Stimulated activated CD4-positive, alpha-beta T cell treated with anti-CD3 and anti-CD28 coated beads, Interleukin-4, amount 100 ng/mL, for 48 hours (primary cell): ENCODE measurements around the gene GRK5.
"Not testable (repeated sequence)": the region's sequence is repeated elsewhere in the genome, so short reads cannot be mapped to it uniquely, and the experiment has no call there.

ENCODE experiments used
- DNase-seq, 2 donors: peaks; one replicate each; pipeline ENCODE4 v3.0.0-alpha.2; 2020; ENCODE audit warnings: low read depth in 2 of 2

GRK5 gene

DNA sequence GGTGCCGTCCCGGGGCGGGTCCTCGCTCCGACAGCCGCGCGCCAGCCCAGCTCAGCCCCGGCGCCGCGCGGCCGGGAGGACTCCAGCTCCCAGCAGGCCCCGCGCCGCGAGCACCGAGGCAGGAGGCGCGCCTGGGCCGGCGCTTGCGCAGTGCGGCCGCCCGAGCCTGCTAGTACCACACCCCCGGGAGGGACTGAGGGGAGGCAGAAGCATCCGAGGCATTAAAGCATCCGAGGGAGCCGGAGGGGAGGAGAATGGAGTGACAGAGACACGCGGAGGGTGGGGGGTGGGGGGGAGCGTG is at the start of gene GRK5:
GRK5 (plus strand) TSS at position 206 of the 301 bp plus-strand sequence. CDS start 347 bp downstream, outside the sequence.
- peak; percentile 84 to 90 for DNase-seq

GRCh38 chr10:119159332-119159731 is 48.0 kb upstream of the GRK5 start:
- no peak for DNase-seq

- no peak for DNase-seq
These were observed 45.5 kb upstream of the GRK5 start for GRCh38 chr10:119161680-119162451.

- no peak for DNase-seq
These were observed 44.8 kb upstream of the GRK5 start for GRCh38 chr10:119162452-119163092.

DNA sequence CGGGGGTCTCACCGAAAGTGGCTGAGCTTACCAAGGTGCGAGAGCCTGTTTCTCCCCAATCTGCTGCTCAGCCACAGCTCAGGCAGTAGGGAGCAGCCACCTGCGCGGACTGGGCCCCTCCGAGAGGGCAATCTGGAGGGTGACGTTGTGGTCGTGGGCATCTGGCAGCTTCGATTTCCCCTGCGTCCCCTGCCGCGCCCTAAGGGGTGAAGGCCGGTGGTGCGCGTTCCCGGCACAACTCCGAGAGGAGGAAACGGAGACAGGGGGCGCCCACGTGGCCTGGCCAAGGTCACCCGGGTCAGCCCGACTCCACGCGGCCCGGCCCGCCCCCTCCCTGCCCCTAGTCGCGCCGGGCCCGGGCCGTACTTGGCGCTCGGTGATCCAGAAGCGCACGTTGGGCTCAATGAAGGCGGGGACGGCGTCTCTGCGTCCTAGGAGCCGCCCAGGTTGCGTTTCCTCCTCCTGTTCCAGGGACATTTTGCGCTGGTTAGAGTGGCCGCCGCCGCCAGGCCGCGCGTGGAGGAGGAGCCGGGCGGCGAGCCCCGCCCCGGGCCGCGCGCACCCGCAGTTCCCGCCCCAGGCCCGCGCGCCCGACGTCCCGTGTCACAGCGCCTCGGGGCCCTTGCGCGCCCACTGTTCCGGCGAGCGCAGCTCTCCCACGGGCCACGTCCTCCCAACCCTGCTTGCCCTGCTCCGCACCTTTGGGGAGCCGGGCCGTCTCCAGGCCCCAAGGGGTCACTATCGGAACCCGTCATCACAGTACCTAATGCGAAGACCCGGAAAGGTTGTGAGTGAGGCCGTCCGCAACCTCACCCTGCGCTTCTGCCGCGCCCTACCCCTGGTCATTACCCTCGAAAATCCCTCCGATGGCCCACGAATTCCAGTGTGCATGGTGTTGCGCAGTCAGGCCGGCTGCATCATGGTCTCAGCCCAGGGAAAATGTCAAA is 41.9 kb upstream of the GRK5 start, which contains the start of gene SFXN4:
SFXN4 (minus strand) TSS at position 544 of the 947 bp plus-strand sequence; CDS start at position 477, 67 bp downstream.
- peak; percentile 67 to 73 for DNase-seq

DNA sequence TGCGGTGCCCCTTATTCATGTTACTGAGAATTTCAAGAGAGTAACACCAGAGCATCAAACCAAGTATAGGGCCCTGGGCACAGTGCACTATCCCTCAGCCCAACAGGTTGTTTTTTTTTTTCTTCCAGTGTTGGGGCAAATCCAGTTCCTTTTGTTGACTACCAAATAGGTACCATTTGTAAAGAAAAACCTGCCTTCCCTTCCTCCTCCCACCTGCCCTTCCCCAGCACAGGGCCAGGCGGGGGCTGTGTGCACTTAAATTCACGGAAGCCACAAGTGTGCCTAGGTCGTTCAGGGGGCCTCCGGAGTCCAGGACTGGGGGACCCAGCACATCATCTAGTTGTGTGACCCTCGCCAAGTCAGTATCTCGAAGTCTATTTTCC is 41.3 kb upstream of the GRK5 start:
- no peak for DNase-seq

DNA sequence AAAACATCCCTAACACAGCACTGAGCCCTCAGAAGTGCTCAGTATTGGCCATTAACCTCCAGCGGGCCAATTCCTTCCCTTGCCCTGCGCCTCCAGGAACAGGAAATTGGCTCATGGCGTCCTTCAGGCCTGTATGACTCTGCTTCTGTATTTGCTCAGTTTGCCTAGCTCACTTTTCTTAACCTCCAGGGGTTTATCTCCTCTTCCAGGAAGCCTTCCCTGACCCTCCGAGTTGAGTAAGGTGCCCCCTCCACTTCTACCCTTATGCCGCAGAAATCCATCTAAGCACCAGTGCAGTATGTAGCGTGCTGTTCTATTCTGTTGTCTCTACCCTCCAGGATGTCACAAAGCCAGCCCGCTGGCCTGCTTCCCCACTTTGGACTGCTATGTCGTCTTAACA is 40.8 kb upstream of the GRK5 start:
- DNase-seq = no peak

- no peak for DNase-seq
These were observed 40.3 kb upstream of the GRK5 start for GRCh38 chr10:119167041-119167440.

DNA sequence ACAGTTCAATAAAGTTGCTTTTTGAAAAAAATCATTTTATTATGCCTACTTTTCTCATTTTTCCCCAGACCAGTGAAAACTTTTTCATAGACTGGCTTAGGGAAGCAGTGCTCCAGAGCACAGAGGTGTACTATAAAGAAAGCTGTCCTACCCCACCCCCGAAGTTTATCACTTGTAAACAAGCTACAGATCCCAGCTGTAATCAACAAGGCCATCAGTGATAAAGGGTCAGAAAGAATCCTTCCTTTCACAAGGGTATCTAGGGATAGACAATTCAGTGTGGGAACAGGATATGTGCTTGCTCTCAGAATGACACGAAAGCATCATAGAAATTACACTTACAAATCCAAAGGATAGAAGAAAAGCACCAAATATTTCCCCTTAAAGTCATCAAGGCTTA is 33.3 kb upstream of the GRK5 start:
- DNase-seq = no peak

GRCh38 chr10:119176166-119176565 is 31.2 kb upstream of the GRK5 start:
- no peak for DNase-seq

GRCh38 chr10:119177708-119178371 is 29.5 kb upstream of the GRK5 start:
- DNase-seq = peak; percentile 28 to 33

- peak; percentile 94 to 97 for DNase-seq
These were observed 28.8 kb upstream of the GRK5 start, which contains the start of gene PRDX3 for GRCh38 chr10:119178372-119179119. Gene PRDX3 (minus strand): TSS chr10:119178812. CDS start chr10:119178790, 22 bp downstream.

DNA sequence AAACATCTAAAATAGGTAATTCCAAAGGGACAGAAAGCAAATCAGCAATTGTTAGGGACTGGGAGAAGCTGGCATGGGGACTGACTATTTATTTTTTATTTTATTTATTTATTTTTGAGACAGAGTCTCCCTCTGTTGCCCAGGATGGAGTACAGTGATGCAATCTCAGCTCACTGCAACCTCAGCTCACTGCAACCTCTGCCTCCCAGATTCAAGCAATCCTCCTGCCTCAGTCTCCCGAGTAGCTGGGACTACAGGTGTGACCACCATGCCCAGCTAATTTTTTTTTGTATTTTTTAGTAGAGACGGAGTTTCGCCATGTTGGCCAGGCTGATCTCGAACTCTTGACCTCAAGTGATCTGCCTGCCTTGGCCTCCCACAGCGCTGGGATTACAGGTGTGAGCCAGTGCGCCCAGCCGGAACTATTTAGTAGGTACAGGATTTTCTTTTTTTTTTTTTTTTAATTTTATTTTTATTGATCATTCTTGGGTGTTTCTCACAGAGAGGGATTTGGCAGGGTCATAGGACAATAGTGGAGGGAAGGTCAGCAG is 26.4 kb upstream of the GRK5 start:
- not testable (repeated sequence) for DNase-seq

- DNase-seq = no peak
These were observed 23.5 kb upstream of the GRK5 start for GRCh38 chr10:119183664-119184412.

GRCh38 chr10:119189811-119190282 is 17.5 kb upstream of the GRK5 start:
- DNase-seq = no peak

GRCh38 chr10:119190353-119190752 is 17.0 kb upstream of the GRK5 start:
- DNase-seq = no peak

DNA sequence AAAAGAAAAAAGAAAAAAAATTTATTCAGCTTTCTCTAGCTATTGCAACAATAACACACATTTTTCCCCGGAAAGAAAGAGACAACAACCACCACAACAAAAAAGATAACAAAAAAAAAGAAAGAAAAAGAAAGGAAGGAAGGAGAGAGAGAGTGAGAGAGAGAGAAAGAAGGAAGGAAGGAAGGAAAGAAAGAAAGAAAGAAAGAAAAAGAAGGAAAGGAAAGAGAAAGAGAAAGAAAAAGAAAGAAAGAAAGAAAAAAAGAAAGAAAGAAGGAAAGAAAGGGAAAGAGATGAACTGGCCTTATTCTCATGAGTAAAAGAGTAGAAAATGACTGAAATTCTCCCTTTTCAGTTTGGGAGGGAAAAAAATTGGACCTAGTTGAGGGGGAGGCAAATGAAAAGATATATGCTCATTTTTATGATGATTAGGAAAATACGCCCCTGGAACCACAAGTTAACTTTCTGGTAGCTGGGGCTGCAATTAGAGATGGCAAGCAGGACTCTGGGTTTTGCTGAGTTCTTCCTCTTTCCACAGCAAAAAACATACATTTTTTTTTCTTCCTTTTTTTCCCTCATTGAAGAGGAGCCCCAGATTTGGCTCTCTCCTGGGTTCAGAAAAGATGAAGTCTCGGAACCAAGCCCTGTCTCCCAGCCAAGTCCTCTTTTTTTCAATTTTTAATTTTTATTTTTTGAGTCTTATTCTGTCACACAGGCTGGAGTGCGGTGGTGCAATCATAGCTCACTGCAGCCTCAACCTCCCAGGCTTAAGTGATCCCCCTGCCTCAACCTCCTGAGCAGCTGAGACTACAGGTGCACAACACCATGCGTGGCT is 16.2 kb upstream of the GRK5 start:
- no peak for DNase-seq

GRCh38 chr10:119191881-119192280 is 15.5 kb upstream of the GRK5 start:
- DNase-seq = no peak

- no peak for DNase-seq
These were observed 9.4 kb upstream of the GRK5 start for GRCh38 chr10:119197921-119198320.
